Parathyroid adenoma (tissue), 2 donors: ENCODE results near the gene NMNAT2.

Source experiments
- H2AFZ ChIP-seq: fragments of 300-600 bp; sonication (generic); one replicate; pipeline ENCODE4 v1.7.0; 2017; ENCODE audit warnings: antibody characterized with exemption, mild to moderate bottlenecking
- H3K27ac ChIP-seq: fragments of 300-600 bp; sonication (generic); one replicate; pipeline ENCODE4 v1.7.0; 2017
- H3K27me3 ChIP-seq: fragments of 300-600 bp; sonication (generic); one replicate; pipeline ENCODE4 v1.7.0; 2017; ENCODE audit warnings: low read length; ENCODE audit not compliant: control insufficient read depth, insufficient read depth
- H3K36me3 ChIP-seq: fragments of 300-600 bp; sonication (generic); one replicate; pipeline ENCODE4 v1.7.0; 2017; ENCODE audit warnings: low read length; ENCODE audit not compliant: control insufficient read depth, insufficient read depth
- H3K4me1 ChIP-seq: fragments of 300-600 bp; sonication (generic); one replicate; pipeline ENCODE4 v1.7.0; 2017; ENCODE audit warnings: control low read depth
- H3K4me2 ChIP-seq: fragments of 300-600 bp; sonication (generic); one replicate; pipeline ENCODE4 v1.7.0; 2017; ENCODE audit warnings: low read length
- H3K4me3 ChIP-seq: fragments of 300-600 bp; sonication (generic); one replicate; pipeline ENCODE4 v1.7.0; 2017; ENCODE audit warnings: low read depth, low read length
- H3K79me2 ChIP-seq: fragments of 300-600 bp; sonication (generic); one replicate; pipeline ENCODE4 v1.7.0; 2017; ENCODE audit warnings: control low read depth
- H3K9ac ChIP-seq: fragments of 300-600 bp; sonication (generic); one replicate; pipeline ENCODE4 v1.7.0; 2017; ENCODE audit warnings: mild to moderate bottlenecking
- H3K9me3 ChIP-seq: fragments of 300-600 bp; sonication (generic); one replicate; pipeline ENCODE4 v1.7.0; 2017; ENCODE audit warnings: low read length; ENCODE audit not compliant: control insufficient read depth
- CTCF ChIP-seq: fragments of 300-600 bp; sonication (generic); IDR thresholded peaks from one replicate; pipeline ENCODE4 v1.7.0; 2017; ENCODE audit warnings: antibody characterized with exemption, mild to moderate bottlenecking
- donor health status: primary hyperparathyroidism.

Gene NMNAT2

GRCh38 chr1:183214021-183214970, 203.9 kb downstream of the NMNAT2 start:
- Histone ChIP-seq H2AFZ (no peak overlapping the region), H3K36me3 (no peaks in the 10 kb centered on the region), H3K9ac (no peak overlapping the region), H3K4me2 (no peak overlapping the region), H3K27me3 (no peaks in the 10 kb centered on the region), H3K9me3 (no peaks in the 10 kb centered on the region), H3K4me1 (no peaks in the 10 kb centered on the region), H3K27ac (no peak overlapping the region), H3K79me2 (no peaks in the 10 kb centered on the region), H3K4me3 (no peak overlapping the region)
- TF ChIP-seq CTCF: no peak

DNA sequence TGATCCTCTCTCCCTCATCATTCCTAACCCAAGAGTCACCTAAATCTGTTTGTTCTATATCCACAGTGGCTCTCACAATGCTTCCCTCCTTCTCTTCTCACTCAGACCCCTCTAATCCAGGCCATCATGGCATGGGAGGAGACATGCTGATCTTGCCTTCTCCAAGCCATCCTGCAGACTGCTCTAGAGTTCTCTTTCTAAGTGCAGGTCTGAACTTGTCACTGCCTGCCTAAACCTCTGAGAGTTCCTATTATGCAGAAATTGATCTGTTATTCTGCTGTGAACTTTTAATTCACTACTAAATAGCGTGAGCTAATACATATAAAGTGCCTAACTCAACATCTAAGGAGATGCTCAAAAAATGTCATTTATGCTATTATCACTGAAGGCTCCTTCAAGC, 205.3 kb downstream of the NMNAT2 start:
- no peak overlapping the region for H3K27ac ChIP-seq
- H2AFZ ChIP-seq: no peak overlapping the region
- H3K4me2 ChIP-seq: no peak overlapping the region
- no peaks in the 10 kb centered on the region for H3K27me3 ChIP-seq
- no peak for TF ChIP-seq CTCF
- no peaks in the 10 kb centered on the region for H3K9me3 ChIP-seq
- H3K4me1 ChIP-seq: no peaks in the 10 kb centered on the region
- H3K9ac ChIP-seq: no peak overlapping the region
- H3K36me3 ChIP-seq: no peaks in the 10 kb centered on the region
- H3K4me3 ChIP-seq: no peak overlapping the region
- no peaks in the 10 kb centered on the region for H3K79me2 ChIP-seq

DNA sequence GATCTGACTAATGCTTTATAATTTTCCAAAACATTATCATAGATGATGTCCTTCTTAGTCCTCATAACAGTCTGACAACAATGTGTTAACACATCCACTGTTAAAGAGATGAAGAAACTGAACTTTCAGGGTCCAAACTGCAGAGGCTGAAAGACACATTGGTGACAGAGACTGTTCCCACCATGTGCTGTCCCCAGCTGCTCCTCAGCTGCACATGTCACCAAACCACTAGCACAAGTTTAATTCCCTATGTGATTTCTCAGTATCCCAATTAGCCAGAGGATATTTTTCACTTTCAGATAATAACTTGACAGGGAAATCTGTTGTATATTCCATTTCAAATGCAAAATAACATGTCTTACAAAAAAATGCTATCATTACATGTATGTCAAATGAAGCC, 207.5 kb downstream of the NMNAT2 start:
- Histone ChIP-seq H3K4me3 (no peak overlapping the region), H3K27me3 (no peaks in the 10 kb centered on the region), H2AFZ (no peak overlapping the region), H3K79me2 (no peaks in the 10 kb centered on the region), H3K9me3 (no peaks in the 10 kb centered on the region), H3K27ac (no peak overlapping the region), H3K4me2 (no peak overlapping the region), H3K9ac (no peak overlapping the region), H3K36me3 (no peaks in the 10 kb centered on the region), H3K4me1 (no peaks in the 10 kb centered on the region)
- TF ChIP-seq CTCF: no peak

DNA sequence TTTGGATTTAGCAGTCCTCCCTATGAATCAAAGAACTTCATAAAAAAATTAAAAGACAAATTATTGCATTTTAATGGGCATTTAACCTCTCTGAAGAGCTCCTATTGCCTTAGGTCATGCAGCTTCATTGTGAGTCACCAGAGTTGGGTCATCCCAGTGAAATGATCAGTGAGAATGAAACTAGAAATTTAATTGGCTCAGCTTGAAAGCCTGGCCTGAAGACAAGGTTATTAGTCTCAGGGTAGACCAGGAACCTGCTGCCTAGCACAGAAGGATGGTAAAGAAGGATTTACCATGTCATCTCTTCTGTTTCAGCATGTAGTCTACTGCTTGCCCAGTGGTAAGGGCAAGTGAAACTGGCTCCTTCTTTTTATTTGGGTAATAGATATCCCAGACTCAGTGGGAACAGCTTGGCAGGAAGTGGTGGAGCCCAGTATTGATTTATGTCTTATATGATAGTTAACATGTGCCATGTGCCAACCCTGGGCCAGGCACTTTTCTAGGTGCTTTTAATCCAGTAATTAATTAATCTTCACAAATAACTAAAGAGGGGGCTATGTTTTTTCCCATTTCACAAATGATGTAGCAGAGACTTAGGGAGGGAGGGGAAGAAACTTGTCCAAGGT, 208.5 kb downstream of the NMNAT2 start:
- no peak overlapping the region for H3K4me2 ChIP-seq
- no peak for TF ChIP-seq CTCF
- no peak overlapping the region for H2AFZ ChIP-seq
- no peaks in the 10 kb centered on the region for H3K79me2 ChIP-seq
- no peaks in the 10 kb centered on the region for H3K9me3 ChIP-seq
- no peaks in the 10 kb centered on the region for H3K27me3 ChIP-seq
- no peaks in the 10 kb centered on the region for H3K4me1 ChIP-seq
- H3K9ac ChIP-seq: no peak overlapping the region
- H3K27ac ChIP-seq: no peak overlapping the region
- no peak overlapping the region for H3K4me3 ChIP-seq
- H3K36me3 ChIP-seq: no peaks in the 10 kb centered on the region
